PC-9 (cell line): ENCODE data around the gene CECR2.

Experiments used
- EZH2 ChIP-seq: fragments of 200-600 bp; sonication (generic); IDR thresholded peaks from 2 replicates; pipeline ENCODE4 v1.8.0; 2017; ENCODE audit warnings: antibody characterized with exemption, low read depth
- TF ChIP-seq, protein P1 (sequence below): fragments of 200-600 bp; sonication (generic); conservative IDR thresholded peaks from 2 replicates; pipeline ENCODE4 v1.6.1; 2017; ENCODE audit warnings: mixed run types, antibody characterized with exemption, mild to moderate bottlenecking, moderate library complexity

GRCh38 chr22:17322511-17322910 is 46.7 kb upstream of the CECR2 start:
- TF ChIP-seq, protein P1, sequence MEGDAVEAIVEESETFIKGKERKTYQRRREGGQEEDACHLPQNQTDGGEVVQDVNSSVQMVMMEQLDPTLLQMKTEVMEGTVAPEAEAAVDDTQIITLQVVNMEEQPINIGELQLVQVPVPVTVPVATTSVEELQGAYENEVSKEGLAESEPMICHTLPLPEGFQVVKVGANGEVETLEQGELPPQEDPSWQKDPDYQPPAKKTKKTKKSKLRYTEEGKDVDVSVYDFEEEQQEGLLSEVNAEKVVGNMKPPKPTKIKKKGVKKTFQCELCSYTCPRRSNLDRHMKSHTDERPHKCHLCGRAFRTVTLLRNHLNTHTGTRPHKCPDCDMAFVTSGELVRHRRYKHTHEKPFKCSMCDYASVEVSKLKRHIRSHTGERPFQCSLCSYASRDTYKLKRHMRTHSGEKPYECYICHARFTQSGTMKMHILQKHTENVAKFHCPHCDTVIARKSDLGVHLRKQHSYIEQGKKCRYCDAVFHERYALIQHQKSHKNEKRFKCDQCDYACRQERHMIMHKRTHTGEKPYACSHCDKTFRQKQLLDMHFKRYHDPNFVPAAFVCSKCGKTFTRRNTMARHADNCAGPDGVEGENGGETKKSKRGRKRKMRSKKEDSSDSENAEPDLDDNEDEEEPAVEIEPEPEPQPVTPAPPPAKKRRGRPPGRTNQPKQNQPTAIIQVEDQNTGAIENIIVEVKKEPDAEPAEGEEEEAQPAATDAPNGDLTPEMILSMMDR, result no peak
- TF ChIP-seq EZH2, result no peak
